Cardiac fibroblast (primary cell): Measurements from ENCODE around the gene ZNF366.

ENCODE experiments used
- DNase-seq, 2 donors: peaks; one replicate each; pipeline versions ENCODE4 v3.0.0 to v3.0.0-alpha.2; 2010; ENCODE audit warnings: low read depth in 2 of 2
- H3K4me3 ChIP-seq, 2 donors: replicated peaks in 1 of 2; 1 replicate in 1 of 2; 2 replicates in 1 of 2; pipeline ENCODE4 v1.5.1; 2011; ENCODE audit warnings: low read depth in 2 of 2, low read length in 2 of 2, mild to moderate bottlenecking in 2 of 2, moderate library complexity in 1 of 2
- TF ChIP-seq, protein P1 (sequence below): IDR thresholded peaks from one replicate; pipeline ENCODE4 v1.5.1; 2011; ENCODE audit warnings: low read depth, mild to moderate bottlenecking, low read length, inconsistent platforms

ZNF366 gene

DNA sequence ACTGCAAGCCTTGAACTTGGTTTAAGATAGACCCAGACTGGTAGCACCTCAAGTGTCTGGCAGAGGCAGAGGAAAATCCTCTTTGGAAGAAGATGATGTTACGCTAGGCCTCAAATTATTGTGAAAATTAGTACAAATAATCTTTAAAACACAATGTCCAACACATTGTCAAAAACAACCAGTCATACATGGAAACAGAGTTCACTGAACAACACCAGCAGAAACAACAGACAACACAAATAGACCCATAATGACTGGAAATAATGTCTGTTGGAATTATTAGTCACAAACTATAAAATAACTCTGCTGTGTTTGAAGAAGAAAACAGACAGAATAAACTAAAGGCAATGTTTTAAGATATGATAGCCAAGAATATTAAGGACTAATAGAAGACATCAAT, 15.4 kb upstream of the ZNF366 start:
- no peak overlapping the region for H3K4me3 ChIP-seq
- TF ChIP-seq, protein P1, sequence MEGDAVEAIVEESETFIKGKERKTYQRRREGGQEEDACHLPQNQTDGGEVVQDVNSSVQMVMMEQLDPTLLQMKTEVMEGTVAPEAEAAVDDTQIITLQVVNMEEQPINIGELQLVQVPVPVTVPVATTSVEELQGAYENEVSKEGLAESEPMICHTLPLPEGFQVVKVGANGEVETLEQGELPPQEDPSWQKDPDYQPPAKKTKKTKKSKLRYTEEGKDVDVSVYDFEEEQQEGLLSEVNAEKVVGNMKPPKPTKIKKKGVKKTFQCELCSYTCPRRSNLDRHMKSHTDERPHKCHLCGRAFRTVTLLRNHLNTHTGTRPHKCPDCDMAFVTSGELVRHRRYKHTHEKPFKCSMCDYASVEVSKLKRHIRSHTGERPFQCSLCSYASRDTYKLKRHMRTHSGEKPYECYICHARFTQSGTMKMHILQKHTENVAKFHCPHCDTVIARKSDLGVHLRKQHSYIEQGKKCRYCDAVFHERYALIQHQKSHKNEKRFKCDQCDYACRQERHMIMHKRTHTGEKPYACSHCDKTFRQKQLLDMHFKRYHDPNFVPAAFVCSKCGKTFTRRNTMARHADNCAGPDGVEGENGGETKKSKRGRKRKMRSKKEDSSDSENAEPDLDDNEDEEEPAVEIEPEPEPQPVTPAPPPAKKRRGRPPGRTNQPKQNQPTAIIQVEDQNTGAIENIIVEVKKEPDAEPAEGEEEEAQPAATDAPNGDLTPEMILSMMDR, result no peak
- DNase-seq, result no peak

DNA sequence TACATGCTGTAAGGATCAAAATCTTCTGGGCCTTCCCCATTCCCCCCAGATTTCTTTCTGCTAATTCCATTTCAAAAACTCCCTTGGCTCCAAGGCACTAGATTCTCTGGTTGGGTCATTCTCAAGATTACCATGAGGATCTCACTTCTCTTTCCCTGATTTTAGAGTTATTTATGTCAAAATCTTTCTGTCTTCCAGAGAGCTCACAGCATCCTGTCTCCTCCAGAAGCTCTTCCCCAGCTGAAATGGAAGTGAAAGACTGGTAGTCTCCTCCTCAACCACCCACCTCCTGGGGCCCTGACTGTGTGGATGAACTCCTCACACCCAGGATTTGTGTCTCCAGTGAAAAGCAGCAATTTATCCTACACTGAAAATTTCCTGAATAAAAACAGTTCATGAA, 11.9 kb upstream of the ZNF366 start:
- TF ChIP-seq, protein P1, result no peak
- H3K4me3 ChIP-seq, result no peak overlapping the region
- DNase-seq, result no peak

DNA sequence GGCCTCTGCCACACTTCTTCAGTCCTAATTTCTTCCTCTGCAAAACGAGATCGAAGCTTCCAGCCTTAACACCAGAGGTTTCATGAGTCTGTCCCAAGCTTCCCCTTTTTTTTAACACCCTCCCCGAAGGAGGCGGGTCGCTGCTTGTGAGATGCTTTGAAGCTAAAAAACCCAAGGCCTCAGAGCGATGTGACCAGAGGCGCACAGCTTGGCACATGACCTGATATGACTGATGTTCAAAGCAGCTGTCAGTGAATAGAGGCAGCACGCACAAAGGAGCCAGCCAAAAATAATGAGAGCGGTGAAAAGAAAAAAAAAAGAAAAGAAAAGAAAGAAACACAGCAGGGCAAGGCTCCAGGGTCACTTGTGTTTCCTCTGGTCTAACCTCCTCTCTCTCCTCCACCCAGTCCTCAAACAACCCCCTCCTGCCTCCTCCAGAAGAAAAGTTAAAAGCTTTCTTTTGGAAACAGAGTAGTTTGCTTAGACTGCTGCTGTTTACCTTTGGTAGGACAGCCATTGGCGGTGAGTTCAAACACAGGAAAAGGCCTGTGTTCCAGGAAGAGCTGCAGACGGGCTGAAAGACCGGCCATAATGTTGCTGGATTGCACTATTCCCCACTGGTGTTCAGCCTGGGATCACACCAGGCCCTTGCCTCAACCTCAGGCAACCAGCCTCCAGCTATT, 10.9 kb upstream of the ZNF366 start:
- TF ChIP-seq, protein P1, result no peak
- peak in 1 of 2 donors; percentile 61 for DNase-seq
- H3K4me3 ChIP-seq, result no peak overlapping the region

DNA sequence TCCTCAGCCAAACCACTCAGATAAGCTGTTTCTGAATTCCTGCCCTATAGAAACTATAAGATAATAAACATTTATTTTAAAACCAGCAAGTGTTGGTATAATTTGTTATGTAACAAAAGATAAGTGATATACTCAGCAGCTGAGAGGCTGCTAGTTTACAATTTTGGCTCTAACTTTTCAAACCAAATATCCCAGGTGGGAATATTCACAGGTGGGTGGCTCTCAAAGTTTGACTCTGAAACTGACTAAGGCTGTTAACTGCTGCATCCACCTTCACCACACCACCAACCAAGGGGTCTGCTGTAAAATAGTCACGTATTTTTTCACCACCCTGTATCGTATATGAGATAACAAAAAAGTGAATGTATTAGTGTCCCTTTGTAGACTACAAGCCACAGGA, 9.7 kb upstream of the ZNF366 start:
- TF ChIP-seq, protein P1, result no peak
- no peak overlapping the region for H3K4me3 ChIP-seq
- DNase-seq, result no peak

DNA sequence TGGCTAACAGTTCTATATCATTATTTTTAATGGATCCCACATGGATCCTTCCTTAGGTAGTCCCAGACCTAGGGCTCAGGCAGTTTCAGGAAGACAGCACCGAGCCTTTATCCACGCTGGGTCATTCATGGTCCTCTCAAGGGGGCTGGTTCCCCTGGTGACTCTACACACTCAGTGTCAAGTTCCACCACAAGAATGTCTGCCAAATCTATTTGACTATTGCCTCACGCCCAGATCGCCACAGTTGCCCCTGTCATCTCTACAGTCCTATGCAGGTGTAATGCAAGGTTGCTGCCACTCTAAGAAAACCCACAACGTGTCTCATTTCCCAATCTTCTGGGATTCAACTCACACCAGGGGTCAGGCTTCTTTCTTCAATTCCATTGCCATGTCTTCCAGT, 8.0 kb upstream of the ZNF366 start:
- DNase-seq, result no peak
- H3K4me3 ChIP-seq, result no peak overlapping the region
- TF ChIP-seq, protein P1, result no peak

DNA sequence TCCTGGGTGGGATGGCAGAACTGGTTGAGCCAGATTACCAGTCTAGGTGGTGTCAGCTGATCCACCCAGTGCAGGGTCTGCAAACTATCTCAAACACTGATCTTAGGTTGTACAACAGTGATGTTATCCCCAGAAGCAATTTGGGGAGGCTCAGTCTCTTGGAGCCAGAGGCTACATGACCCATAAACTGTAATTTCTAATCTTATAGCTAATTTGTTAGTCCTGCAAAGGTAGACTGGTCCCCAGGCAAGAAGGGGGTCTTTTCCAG, 5.3 kb upstream of the ZNF366 start:
- TF ChIP-seq, protein P1, result no peak
- H3K4me3 ChIP-seq, result no peak overlapping the region
- no peak for DNase-seq

DNA sequence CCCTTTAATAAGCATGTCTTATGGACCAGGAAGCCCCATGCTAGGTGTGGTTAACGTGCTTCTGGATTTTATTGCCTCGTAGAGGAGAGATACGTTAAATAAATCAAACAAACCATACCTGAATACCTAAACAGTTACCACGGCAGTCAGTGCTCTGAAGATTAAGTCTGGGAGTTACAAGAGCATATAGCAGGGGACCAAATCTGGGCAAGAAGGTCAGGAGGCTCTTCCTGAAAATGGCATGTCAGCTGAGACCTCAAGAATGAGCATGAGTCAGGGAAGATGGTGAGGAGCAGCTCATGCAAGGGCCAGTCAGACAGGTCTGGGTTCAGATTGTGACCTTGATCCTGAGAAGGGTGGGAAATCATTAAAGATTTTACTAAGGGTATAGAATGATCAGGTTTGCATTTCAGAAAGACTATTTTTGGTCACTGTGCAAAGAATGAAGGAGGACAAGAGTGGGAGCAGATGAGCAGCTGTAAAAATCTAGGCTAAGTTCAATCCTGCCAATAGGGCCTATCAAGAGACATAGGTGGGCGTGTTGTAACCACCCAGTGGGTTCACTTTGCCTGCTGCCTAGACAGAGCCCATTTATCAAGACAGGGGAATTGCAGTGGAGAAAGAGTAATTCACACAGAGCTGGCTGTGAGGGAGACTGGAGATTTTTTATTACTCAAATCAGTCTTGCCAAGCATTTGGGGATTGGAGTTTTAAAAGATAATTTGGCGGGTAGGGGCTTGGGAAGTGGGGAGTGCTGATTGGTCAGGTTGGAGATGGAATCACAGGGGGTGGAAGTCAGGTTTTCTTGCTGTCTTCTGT, 4.8 kb upstream of the ZNF366 start:
- H3K4me3 ChIP-seq, result no peak overlapping the region
- DNase-seq, result peak in 1 of 2 donors; percentile 48
- TF ChIP-seq, protein P1, result no peak
